GM10266 (cell line): ENCODE results near the gene CNTNAP2.

Source experiments
- DNase-seq: peaks from one replicate; pipeline ENCODE4 v3.0.0; 2012; ENCODE audit errors: extremely low spot score
- CTCF ChIP-seq: IDR thresholded peaks from 2 replicates; pipeline ENCODE4 v1.5.1; 2012; ENCODE audit warnings: mild to moderate bottlenecking, low read depth; ENCODE audit not compliant: control insufficient read depth, insufficient read depth; ENCODE audit errors: missing control alignments

Gene CNTNAP2

GRCh38 chr7:147013825-147014224 lies 897.2 kb downstream of the CNTNAP2 start:
- no peak for TF ChIP-seq CTCF
- no peak for DNase-seq

GRCh38 chr7:147014286-147014955 lies 897.8 kb downstream of the CNTNAP2 start:
- TF ChIP-seq CTCF, result no peak
- no peak for DNase-seq

GRCh38 chr7:147015999-147016398 lies 899.4 kb downstream of the CNTNAP2 start:
- no peak for TF ChIP-seq CTCF
- DNase-seq, result no peak

GRCh38 chr7:147022056-147022455 lies 905.5 kb downstream of the CNTNAP2 start:
- no peak for TF ChIP-seq CTCF

GRCh38 chr7:147023440-147023839 lies 906.8 kb downstream of the CNTNAP2 start:
- TF ChIP-seq CTCF, result no peak
- no peak for DNase-seq

More at GRCh38 chr7:147022056-147022455, 905.5 kb downstream of the CNTNAP2 start:
- no peak for DNase-seq

- no peak for DNase-seq
These were observed 913.4 kb downstream of the CNTNAP2 start for GRCh38 chr7:147029953-147030352.

More at GRCh38 chr7:147029953-147030352, 913.4 kb downstream of the CNTNAP2 start:
- TF ChIP-seq CTCF, result no peak
